HEK293T (cell line): ENCODE results near the gene EGF.
"Not testable (repeated sequence)": the region's sequence is repeated elsewhere in the genome, so short reads cannot be mapped to it uniquely, and the experiment has no call there.

Source experiments
- CTCF ChIA-PET: fragments of 350-600 bp; formaldehyde crosslinking; extraction: SDS; loops from one replicate; lab custom pipeline; 2021; ENCODE audit warnings: antibody characterized with exemption, inconsistent platforms; lab: Yijun Ruan, JAX
- POLR2A ChIA-PET: fragments of 350-600 bp; formaldehyde crosslinking; extraction: SDS; loops from one replicate; lab custom pipeline; 2020; ENCODE audit warnings: antibody characterized with exemption, inconsistent platforms; lab: Yijun Ruan, JAX
- DNase-seq: peaks from one replicate; pipeline ENCODE4 v3.0.0; 2012; ENCODE audit warnings: mixed read lengths; ENCODE audit errors: extremely low spot score
- ARNT ChIP-seq: fragments of 450-650 bp; IDR thresholded peaks from 2 replicates; pipeline ENCODE4 v1.6.1; 2017; ENCODE audit warnings: mild to moderate bottlenecking
- BHLHE40 ChIP-seq: fragments of 450-650 bp; IDR thresholded peaks from 2 replicates; pipeline ENCODE4 v1.6.1; 2016; ENCODE audit warnings: mild to moderate bottlenecking, moderate library complexity, borderline replicate concordance
- CTBP1 ChIP-seq: fragments of 450-650 bp; IDR thresholded peaks from 2 replicates; pipeline ENCODE4 v1.6.1; 2016; ENCODE audit warnings: borderline replicate concordance
- ELF4 ChIP-seq: fragments of 450-650 bp; IDR thresholded peaks from 2 replicates; pipeline ENCODE4 v1.6.1; 2017; ENCODE audit warnings: antibody characterized with exemption
- FOXA1 ChIP-seq: fragments of 450-650 bp; IDR thresholded peaks from 2 replicates; pipeline ENCODE4 v1.6.1; 2016; ENCODE audit warnings: mild to moderate bottlenecking
- FOXK2 ChIP-seq: fragments of 450-650 bp; IDR thresholded peaks from 2 replicates; pipeline ENCODE4 v1.6.1; 2016; ENCODE audit warnings: mild to moderate bottlenecking
- FOXM1 ChIP-seq: fragments of 450-650 bp; IDR thresholded peaks from 2 replicates; pipeline ENCODE4 v1.6.1; 2017; ENCODE audit warnings: mild to moderate bottlenecking, borderline replicate concordance
- HDGF ChIP-seq: fragments of 450-650 bp; IDR thresholded peaks from 2 replicates; pipeline ENCODE4 v1.6.1; 2017; ENCODE audit warnings: antibody characterized with exemption, borderline replicate concordance
- L3MBTL2 ChIP-seq: fragments of 450-650 bp; conservative IDR thresholded peaks from 2 replicates; pipeline ENCODE4 v1.6.1; 2016; ENCODE audit warnings: mild to moderate bottlenecking
- LEF1 ChIP-seq: fragments of 450-650 bp; IDR thresholded peaks from 2 replicates; pipeline ENCODE4 v1.6.1; 2017; ENCODE audit warnings: mild to moderate bottlenecking, borderline replicate concordance
- NFRKB ChIP-seq: fragments of 450-650 bp; IDR thresholded peaks from 2 replicates; pipeline ENCODE4 v1.6.1; 2016; ENCODE audit warnings: mild to moderate bottlenecking, moderate library complexity
- PKNOX1 ChIP-seq: fragments of 450-650 bp; IDR thresholded peaks from 2 replicates; pipeline ENCODE4 v1.6.1; 2016
- SP1 ChIP-seq: fragments of 450-650 bp; IDR thresholded peaks from 2 replicates; pipeline ENCODE4 v1.6.1; 2017
- SUZ12 ChIP-seq: fragments of 450-650 bp; IDR thresholded peaks from 2 replicates; pipeline ENCODE4 v1.6.1; 2016; ENCODE audit warnings: mild to moderate bottlenecking
- TARDBP ChIP-seq: fragments of 450-650 bp; IDR thresholded peaks from 2 replicates; pipeline ENCODE4 v1.6.1; 2016
- ZNF384 ChIP-seq: fragments of 450-650 bp; IDR thresholded peaks from 2 replicates; pipeline ENCODE4 v1.6.1; 2016

The EGF gene

GRCh38 chr4:109875106-109875505 lies 37.6 kb upstream of the EGF start:
- CTCF ChIA-PET = no interaction called here

DNA sequence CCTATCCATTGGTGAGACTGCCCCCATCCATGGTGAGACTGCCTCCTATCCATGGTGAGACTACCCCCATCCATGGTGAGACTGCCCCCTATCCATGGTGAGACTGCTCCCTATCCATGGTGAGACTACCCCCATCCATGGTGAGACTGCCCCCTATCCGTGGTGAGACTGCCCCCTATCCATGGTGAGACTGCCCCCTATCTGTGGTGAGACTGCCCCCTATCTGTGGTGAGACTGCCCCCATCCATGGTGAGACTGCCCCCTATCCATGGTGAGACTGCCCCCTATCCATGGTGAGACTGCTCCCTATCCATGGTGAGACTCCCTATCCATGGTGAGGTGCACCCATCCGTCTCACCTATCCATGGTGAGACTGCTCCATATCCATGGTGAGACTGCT lies 37.1 kb upstream of the EGF start:
- POLR2A ChIA-PET, DNase-seq, CTCF ChIA-PET: not testable (repeated sequence)

More at GRCh38 chr4:109875106-109875505, 37.6 kb upstream of the EGF start:
- POLR2A ChIA-PET = no interaction called here
- TF ChIP-seq FOXA1 (no peak), CTBP1 (no peak), BHLHE40 (no peak), L3MBTL2 (no peak), NFRKB (no peak), ELF4 (no peak), SP1 (no peak), FOXK2 (no peak), FOXM1 (no peak), LEF1 (no peak), PKNOX1 (no peak), TARDBP (no peak)
- DNase-seq = no peak

GRCh38 chr4:109876634-109877265 lies 35.9 kb upstream of the EGF start:
- DNase-seq = no peak
- POLR2A ChIA-PET = no interaction called here
- TF ChIP-seq SP1 = no peak
- no peak for TF ChIP-seq FOXM1
- TF ChIP-seq NFRKB = no peak
- no peak for TF ChIP-seq SUZ12
- no peak for TF ChIP-seq ELF4
- TF ChIP-seq BHLHE40 = no peak
- CTCF ChIA-PET = no interaction called here

- CTCF ChIA-PET = no interaction called here
- no peak for DNase-seq
- POLR2A ChIA-PET = no interaction called here
Measured at GRCh38 chr4:109877400-109877799, 35.3 kb upstream of the EGF start.

GRCh38 chr4:109878355-109878754 lies 34.3 kb upstream of the EGF start:
- ChIA-PET CTCF (no interaction called here), POLR2A (no interaction called here)
- no peak for DNase-seq
- TF ChIP-seq FOXK2 (no peak), FOXM1 (no peak), FOXA1 (no peak), SUZ12 (no peak), PKNOX1 (no peak), NFRKB (no peak), CTBP1 (no peak), ZNF384 (no peak), ARNT (no peak), BHLHE40 (no peak), LEF1 (no peak), TARDBP (no peak), SP1 (no peak), L3MBTL2 (no peak), HDGF (no peak), ELF4 (no peak)

More at GRCh38 chr4:109877400-109877799, 35.3 kb upstream of the EGF start:
- TF ChIP-seq TARDBP = no peak

GRCh38 chr4:109879081-109879480 lies 33.6 kb upstream of the EGF start:
- DNase-seq = no peak
- ChIA-PET POLR2A (no interaction called here), CTCF (interaction anchor here (0.6 kb wide), 1 partner anchor 96 kb away, joined by 3 read pairs; no protein-coding TSS in a partner anchor)
- no peak for TF ChIP-seq ARNT
- TF ChIP-seq TARDBP = no peak
- TF ChIP-seq FOXM1 = no peak
- TF ChIP-seq FOXK2 = no peak
- TF ChIP-seq HDGF = no peak
- no peak for TF ChIP-seq BHLHE40
- no peak for TF ChIP-seq L3MBTL2
- no peak for TF ChIP-seq SP1
- no peak for TF ChIP-seq CTBP1
- TF ChIP-seq ELF4 = no peak
- TF ChIP-seq SUZ12 = no peak
- no peak for TF ChIP-seq FOXA1
- no peak for TF ChIP-seq NFRKB
- TF ChIP-seq LEF1 = no peak
- TF ChIP-seq ZNF384 = no peak

DNA sequence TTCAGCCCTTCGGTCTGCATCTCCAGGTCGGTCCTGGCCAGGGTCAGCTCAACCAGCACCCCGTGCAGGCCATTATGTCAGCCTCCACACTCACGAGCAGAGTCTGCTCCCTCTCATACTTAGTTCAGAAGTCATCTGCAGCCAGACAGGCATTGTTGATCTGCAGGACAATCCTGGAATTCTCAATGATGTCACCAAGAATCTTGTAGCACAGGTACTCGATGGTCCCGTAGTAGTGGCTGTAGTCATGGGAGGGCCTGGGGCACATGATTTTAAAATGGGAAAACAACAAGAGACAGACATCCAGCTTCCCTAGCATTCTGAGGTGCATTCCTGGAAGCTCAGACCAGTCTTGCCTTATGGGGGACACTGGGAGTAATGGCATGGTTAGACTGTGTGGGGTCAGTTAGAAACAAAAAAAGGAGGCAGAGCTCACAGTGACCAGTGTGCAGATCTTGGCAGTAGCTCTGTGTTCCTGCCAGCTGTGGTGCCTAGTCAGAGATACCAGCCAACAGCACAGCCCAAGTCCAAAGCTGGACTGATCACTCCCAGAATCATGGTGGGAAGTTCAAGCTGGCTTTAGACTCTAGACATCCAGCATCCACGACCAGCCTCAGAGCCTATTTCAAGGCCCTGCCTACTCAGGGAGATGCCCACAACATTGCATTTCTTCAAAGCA lies 32.9 kb upstream of the EGF start:
- no peak for DNase-seq
- ChIA-PET POLR2A (no interaction called here), CTCF (interaction anchor here (0.6 to 0.7 kb wide), 2 partner anchors 95 to 178 kb away, joined by 3 read pairs; no protein-coding TSS in a partner anchor)
- TF ChIP-seq ARNT (no peak), FOXA1 (no peak), HDGF (no peak), FOXK2 (no peak), FOXM1 (no peak), ELF4 (no peak), ZNF384 (no peak), NFRKB (no peak), LEF1 (no peak), CTBP1 (no peak), TARDBP (no peak), SUZ12 (no peak), SP1 (no peak), PKNOX1 (no peak), L3MBTL2 (no peak), BHLHE40 (no peak)
